NCI-H446 treated with DMSO at 0.1 percent for 48 hours (cell line): Measurements from ENCODE around the gene MSANTD1.

Experiments used
- DNase-seq: peaks from one replicate; lab custom pipeline; 2025; lab: John Stamatoyannopoulos, UW

MSANTD1 gene

GRCh38 chr4:3248811-3249661 is at the start of gene MSANTD1:
Gene MSANTD1, plus strand, starts transcription at chr4:3249159. Its CDS starts 64 bp downstream, at chr4:3249223.
- DNase-seq = no peak

- DNase-seq = no peak
Observed at GRCh38 chr4:3199653-3200422, 49.1 kb upstream of the MSANTD1 start.

GRCh38 chr4:3200423-3201090 is 48.4 kb upstream of the MSANTD1 start:
- DNase-seq = no peak

GRCh38 chr4:3201718-3202702 is 46.9 kb upstream of the MSANTD1 start:
- DNase-seq = no peak

- DNase-seq = no peak
Observed at GRCh38 chr4:3202836-3203820, 45.8 kb upstream of the MSANTD1 start.

GRCh38 chr4:3203971-3204431 is 45.0 kb upstream of the MSANTD1 start:
- DNase-seq = no peak

GRCh38 chr4:3205995-3206394 is 43.0 kb upstream of the MSANTD1 start:
- no peak for DNase-seq

GRCh38 chr4:3206439-3207100 is 42.4 kb upstream of the MSANTD1 start:
- DNase-seq = no peak

- DNase-seq = no peak
Observed at GRCh38 chr4:3207531-3208037, 41.4 kb upstream of the MSANTD1 start.

GRCh38 chr4:3208826-3209225 is 40.1 kb upstream of the MSANTD1 start:
- no peak for DNase-seq

GRCh38 chr4:3209551-3210325 is 39.2 kb upstream of the MSANTD1 start:
- DNase-seq = no peak

- no peak for DNase-seq
Observed at GRCh38 chr4:3210467-3210866, 38.5 kb upstream of the MSANTD1 start.

GRCh38 chr4:3211866-3212265 is 37.1 kb upstream of the MSANTD1 start:
- DNase-seq = no peak

GRCh38 chr4:3212391-3213105 is 36.4 kb upstream of the MSANTD1 start:
- no peak for DNase-seq

- no peak for DNase-seq
Observed at GRCh38 chr4:3213106-3213425, 35.9 kb upstream of the MSANTD1 start.

GRCh38 chr4:3213661-3214250 is 35.2 kb upstream of the MSANTD1 start:
- no peak for DNase-seq

GRCh38 chr4:3215256-3215655 is 33.7 kb upstream of the MSANTD1 start:
- DNase-seq = no peak

GRCh38 chr4:3215733-3216132 is 33.2 kb upstream of the MSANTD1 start:
- DNase-seq = no peak
